ENCODE data around the gene ARFGEF3. TPM values are rescaled to one million over a fixed set of nuclear protein-coding genes. Genes with fewer than 3 reads are reported as not detected.

ARFGEF3 gene
- total and polyA plus RNA-seq, 2 donors (not counting 1 experiment from before 2014, with no cell fraction given): not detected

- no peaks in the 10 kb centered on the region for H3K4me1 Mint-ChIP-seq
- peaks cover 0 to 2% (median 1%) of the 10 kb centered on the region in 4 experiments for H3K27me3 ChIP-seq (replicated peaks in 1 of 4; ENCODE audit: control extremely low read depth in 1 of 4, control insufficient read depth in 3 of 4, insufficient read depth in 4 of 4, low read length in 3 of 4)
- 92% methylated on average over 1 of the region's 3 CpGs for WGBS (ENCODE audit: insufficient coverage)
- no peak overlapping the region for H3K9ac ChIP-seq (ENCODE audit: low read length)
- CTCF ChIA-PET: no interaction called here
- H3K9me3 ChIP-seq (ENCODE audit: control extremely low read depth in 1 of 3, control insufficient read depth in 2 of 3, insufficient read depth in 1 of 3, low read length in 2 of 3): no peaks in the 10 kb centered on the region
- no peaks in the 10 kb centered on the region for H3K36me3 ChIP-seq (replicated peaks in 1 of 2; ENCODE audit: control extremely low read depth in 1 of 2, control insufficient read depth in 1 of 2, extremely low read depth in 1 of 2, insufficient read depth in 2 of 2, low read length in 1 of 2)
- no peak overlapping the region for H3K4me3 ChIP-seq (ENCODE audit: control extremely low read depth in 1 of 5, extremely low read depth in 1 of 5, insufficient read depth in 1 of 5, low read depth in 2 of 5, low read length in 4 of 5)
- H3K4me3 Mint-ChIP-seq: no peak overlapping the region
- no peaks in the 10 kb centered on the region for H3K4me1 ChIP-seq (ENCODE audit: control insufficient read depth in 2 of 2, insufficient read depth in 2 of 2, low read length in 2 of 2)
- DNase-seq (no peak), ATAC-seq (ENCODE audit: low read depth) (no peak)
- no peaks in the 10 kb centered on the region for H4K20me1 ChIP-seq (ENCODE audit: control insufficient read depth, insufficient read depth, low read length, poor library complexity, severe bottlenecking)
- H3K27ac ChIP-seq (ENCODE audit: low read length in 2 of 2): no peak overlapping the region
- no peaks in the 10 kb centered on the region for H3K9me3 Mint-ChIP-seq (ENCODE audit: insufficient read depth)
- H3K27ac Mint-ChIP-seq: no peak overlapping the region
- intact Hi-C loops (cut with micrococcal nuclease): no loop called here
- TF ChIP-seq EZH2 (IDR thresholded peaks at IDR 0.05; ENCODE audit: borderline replicate concordance, insufficient read depth, low read depth, low read length, poor library complexity, severe bottlenecking): no peak
- TF ChIP-seq CTCF (IDR thresholded peaks at IDR 0.05): no peak
- H3K79me2 ChIP-seq (ENCODE audit: control insufficient read depth, insufficient read depth, low read length): no peaks in the 10 kb centered on the region
- no peak overlapping the region for H3K4me2 ChIP-seq (replicated peaks; ENCODE audit: low read depth, low read length, poor library complexity, severe bottlenecking)
- H2AFZ ChIP-seq (ENCODE audit: insufficient read depth, low read depth, low read length, poor library complexity, severe bottlenecking): no peak overlapping the region
- H3K27me3 Mint-ChIP-seq: peaks cover 23% of the 10 kb centered on the region
- POLR2A ChIA-PET: no interaction called here
Observed at GRCh38 chr6:138246650-138247440, 85.1 kb downstream of the ARFGEF3 start.

- no peaks in the 10 kb centered on the region for H3K36me3 ChIP-seq (replicated peaks in 1 of 2; ENCODE audit: control extremely low read depth in 1 of 2, control insufficient read depth in 1 of 2, extremely low read depth in 1 of 2, insufficient read depth in 2 of 2, low read length in 1 of 2)
- no peak overlapping the region for H3K4me3 ChIP-seq (ENCODE audit: control extremely low read depth in 1 of 5, extremely low read depth in 1 of 5, insufficient read depth in 1 of 5, low read depth in 2 of 5, low read length in 4 of 5)
- ChIA-PET CTCF (no interaction called here), POLR2A (no interaction called here)
- no peaks in the 10 kb centered on the region for H4K20me1 ChIP-seq (ENCODE audit: control insufficient read depth, insufficient read depth, low read length, poor library complexity, severe bottlenecking)
- 95% methylated on average over 4 of the region's 7 CpGs for WGBS (ENCODE audit: insufficient coverage)
- Mint-ChIP-seq H3K27me3 (peaks cover 17% of the 10 kb centered on the region), H3K27ac (no peak overlapping the region), H3K9me3 (ENCODE audit: insufficient read depth) (no peaks in the 10 kb centered on the region), H3K4me3 (no peak overlapping the region), H3K4me1 (no peaks in the 10 kb centered on the region)
- TF ChIP-seq CTCF (IDR thresholded peaks at IDR 0.05) (no peak), EZH2 (IDR thresholded peaks at IDR 0.05; ENCODE audit: borderline replicate concordance, insufficient read depth, low read depth, low read length, poor library complexity, severe bottlenecking) (no peak)
- no peaks in the 10 kb centered on the region for H3K9me3 ChIP-seq (ENCODE audit: control extremely low read depth in 1 of 3, control insufficient read depth in 2 of 3, insufficient read depth in 1 of 3, low read length in 2 of 3)
- DNase-seq: no peak
- peaks cover 0 to 2% (median 1%) of the 10 kb centered on the region in 4 experiments for H3K27me3 ChIP-seq (replicated peaks in 1 of 4; ENCODE audit: control extremely low read depth in 1 of 4, control insufficient read depth in 3 of 4, insufficient read depth in 4 of 4, low read length in 3 of 4)
- no peak overlapping the region for H2AFZ ChIP-seq (ENCODE audit: insufficient read depth, low read depth, low read length, poor library complexity, severe bottlenecking)
- no peak overlapping the region for H3K4me2 ChIP-seq (replicated peaks; ENCODE audit: low read depth, low read length, poor library complexity, severe bottlenecking)
- H3K9ac ChIP-seq (ENCODE audit: low read length): no peak overlapping the region
- no peak overlapping the region for H3K27ac ChIP-seq (ENCODE audit: low read length in 2 of 2)
- no peak for ATAC-seq (ENCODE audit: low read depth)
- H3K79me2 ChIP-seq (ENCODE audit: control insufficient read depth, insufficient read depth, low read length): no peaks in the 10 kb centered on the region
- intact Hi-C loops (cut with micrococcal nuclease): no loop called here
- no peaks in the 10 kb centered on the region for H3K4me1 ChIP-seq (ENCODE audit: control insufficient read depth in 2 of 2, insufficient read depth in 2 of 2, low read length in 2 of 2)
Observed at GRCh38 chr6:138248011-138248410, 86.3 kb downstream of the ARFGEF3 start.
